Effector CD4-positive, alpha-beta T cell (primary cell): Measurements from ENCODE around the gene CTTNBP2NL.
"Not testable (repeated sequence)": the region's sequence is repeated elsewhere in the genome, so short reads cannot be mapped to it uniquely, and the experiment has no call there.

Experiments
- DNase-seq: peaks from one replicate; pipeline ENCODE4 v3.0.0-alpha.2; 2020

Gene CTTNBP2NL

DNA sequence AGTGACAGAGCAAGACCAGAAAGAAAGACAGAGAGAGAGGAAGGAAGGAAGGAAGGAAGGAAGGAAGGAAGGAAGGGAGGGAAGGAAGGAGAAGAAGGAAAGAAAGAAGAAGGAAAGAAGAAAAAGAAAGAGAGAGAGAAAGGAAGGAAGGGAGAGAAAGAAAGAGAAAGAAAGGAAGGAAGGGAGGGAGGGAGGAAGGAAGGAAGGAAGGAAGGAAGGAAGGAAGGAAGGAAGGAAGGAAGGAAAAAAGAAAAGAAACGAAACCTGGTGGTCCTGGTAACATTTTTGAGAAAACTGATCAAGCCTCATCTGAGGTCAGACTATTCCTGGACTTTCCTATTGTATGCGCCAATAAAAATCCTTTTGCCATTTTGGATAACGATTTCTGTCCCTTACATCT, 8.2 kb upstream of the CTTNBP2NL start:
- no peak for DNase-seq

DNA sequence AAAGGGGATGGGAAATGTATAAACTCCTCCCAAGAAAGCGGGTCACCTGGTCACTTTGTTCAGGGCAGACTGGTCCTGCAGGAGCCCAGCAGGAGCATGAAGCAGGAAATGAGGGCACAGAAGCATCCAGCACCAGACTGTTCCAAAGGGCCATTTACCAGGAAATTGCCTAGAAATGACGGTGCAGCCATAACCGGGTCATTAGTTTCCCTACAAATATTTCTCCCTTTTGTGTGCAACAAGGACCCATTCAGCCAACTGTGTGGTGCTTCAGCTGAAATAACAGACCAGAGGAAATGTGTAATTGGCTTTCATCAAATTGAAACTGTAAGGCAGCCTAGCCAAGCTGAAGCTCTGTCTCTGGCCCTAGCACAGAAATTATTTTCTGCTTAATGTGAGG, 7.6 kb upstream of the CTTNBP2NL start:
- DNase-seq: no peak

DNA sequence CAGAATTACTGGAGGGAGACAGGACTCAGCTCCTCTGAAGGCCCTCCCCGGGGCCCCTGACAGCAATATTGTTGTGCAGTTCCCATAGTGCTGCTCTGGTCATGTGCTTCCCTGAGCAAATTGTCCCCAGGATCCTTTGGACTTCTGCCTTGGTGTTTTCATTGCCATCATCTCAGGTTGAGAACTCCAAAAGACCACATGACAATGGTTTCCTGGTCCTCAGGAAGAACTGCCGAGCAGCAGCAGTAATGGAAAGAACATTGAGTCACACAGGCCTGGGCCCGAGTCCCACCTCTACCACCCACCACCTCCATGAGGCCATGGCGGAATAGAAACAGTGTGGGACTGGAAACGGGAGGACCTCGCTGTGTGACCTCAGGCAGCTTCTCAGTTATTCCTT, 6.3 kb upstream of the CTTNBP2NL start:
- DNase-seq: no peak

DNA sequence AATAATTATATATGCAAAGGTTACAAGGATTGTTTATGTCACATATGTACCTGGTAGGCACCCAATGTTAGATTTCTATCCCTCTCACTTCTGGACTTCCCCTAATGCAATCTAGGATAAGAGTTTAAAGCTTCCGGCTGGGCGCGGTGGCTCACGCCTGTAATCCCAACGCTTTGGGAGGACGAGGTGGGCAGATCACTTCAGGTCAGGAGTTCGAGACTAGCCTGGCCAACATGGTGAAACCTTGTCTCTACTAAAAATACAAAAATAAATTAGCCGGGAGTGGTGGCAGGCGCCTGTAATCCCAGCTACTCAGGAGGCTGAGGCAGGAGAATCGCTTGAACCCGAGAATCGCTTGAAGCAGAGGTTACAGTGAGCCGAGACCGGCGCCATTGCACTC, 5.7 kb upstream of the CTTNBP2NL start:
- not testable (repeated sequence) for DNase-seq

DNA sequence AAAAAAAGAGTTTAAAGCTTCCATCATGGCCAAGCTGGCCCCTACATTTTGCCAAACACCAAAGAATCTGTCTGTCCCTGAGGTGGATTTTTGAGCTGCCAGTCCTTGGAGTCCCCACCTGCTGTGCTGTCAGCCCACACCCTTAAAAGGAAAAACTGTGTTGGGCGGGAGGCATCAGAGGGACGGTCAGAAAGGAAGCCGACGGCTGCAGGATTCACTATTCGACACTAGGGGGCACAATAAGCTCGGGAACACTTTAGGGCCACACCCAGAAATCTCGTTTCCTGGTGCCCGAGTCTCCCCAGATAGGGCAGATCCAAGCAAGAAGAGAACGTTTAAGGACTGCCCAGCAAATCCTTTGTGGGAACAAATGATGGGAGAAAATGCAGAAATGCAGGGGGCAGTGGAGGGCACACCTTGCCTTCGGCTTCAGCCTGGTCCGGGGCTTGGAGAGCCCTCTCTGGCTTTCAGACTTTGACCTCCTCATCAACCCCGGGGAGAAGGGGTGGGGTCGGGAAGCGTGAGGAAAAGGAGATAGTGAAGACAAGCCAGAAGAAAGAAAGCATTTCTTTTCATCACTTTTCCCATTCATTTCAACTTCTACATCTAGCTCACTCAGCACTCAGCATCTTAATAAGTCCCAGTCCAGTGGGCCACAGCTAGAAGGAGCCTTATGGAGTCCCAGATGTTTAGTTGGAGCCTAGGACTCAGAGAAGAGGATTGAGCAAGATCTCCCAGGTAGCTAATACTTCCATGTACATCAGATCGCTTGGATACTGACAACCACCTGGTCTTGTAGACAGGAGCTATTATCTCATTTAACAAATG, 5.0 kb upstream of the CTTNBP2NL start:
- peak; percentile 62 for DNase-seq

DNA sequence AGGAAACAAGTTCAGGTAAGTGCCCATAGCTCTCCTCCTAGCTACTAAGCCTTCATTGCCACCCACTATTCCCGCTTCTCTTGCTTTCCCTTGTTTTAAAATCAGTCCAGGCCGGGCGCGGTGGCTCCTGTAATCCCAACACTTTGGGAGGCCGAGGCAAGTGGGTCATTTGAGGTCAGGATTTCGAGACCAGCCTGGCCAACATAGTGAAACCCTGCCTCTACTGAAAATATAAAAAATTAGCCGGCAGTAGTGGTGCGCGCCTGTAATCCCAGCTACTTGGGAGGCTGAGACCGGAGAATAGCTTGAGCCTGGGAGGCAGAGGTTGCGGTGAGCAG, 4.4 kb upstream of the CTTNBP2NL start:
- no peak for DNase-seq

DNA sequence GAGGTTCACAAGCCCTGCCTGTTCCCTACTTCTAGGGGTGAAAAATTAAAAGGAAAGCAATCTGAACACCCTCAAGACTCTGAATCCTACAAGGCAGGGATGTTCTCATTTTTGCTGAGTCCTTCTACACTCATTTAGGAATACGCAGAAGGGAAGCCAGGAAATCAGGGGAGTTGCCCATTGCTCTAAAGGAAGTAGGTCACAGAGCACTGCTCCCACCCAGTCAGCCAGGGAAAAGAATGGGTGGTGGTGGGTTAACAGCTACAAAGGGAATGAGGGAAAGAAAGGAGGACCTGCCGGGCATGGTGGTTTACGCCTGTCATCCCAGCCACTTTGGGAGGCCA, 2.4 kb upstream of the CTTNBP2NL start:
- no peak for DNase-seq

DNA sequence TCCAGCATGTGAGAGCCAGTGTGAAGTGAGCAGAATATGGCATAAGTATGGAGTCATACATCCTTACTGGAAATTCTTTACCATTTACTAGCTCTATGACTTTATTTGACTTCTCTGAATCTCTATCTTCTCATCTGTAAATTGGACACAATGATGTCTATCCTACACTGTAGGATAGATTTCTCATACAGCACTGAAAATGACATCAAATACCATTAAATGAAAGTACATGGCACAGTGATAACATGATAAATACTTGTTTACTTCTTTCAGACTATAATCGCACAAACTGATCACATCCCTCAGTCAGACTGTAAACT, 1.3 kb upstream of the CTTNBP2NL start:
- DNase-seq: no peak

DNA sequence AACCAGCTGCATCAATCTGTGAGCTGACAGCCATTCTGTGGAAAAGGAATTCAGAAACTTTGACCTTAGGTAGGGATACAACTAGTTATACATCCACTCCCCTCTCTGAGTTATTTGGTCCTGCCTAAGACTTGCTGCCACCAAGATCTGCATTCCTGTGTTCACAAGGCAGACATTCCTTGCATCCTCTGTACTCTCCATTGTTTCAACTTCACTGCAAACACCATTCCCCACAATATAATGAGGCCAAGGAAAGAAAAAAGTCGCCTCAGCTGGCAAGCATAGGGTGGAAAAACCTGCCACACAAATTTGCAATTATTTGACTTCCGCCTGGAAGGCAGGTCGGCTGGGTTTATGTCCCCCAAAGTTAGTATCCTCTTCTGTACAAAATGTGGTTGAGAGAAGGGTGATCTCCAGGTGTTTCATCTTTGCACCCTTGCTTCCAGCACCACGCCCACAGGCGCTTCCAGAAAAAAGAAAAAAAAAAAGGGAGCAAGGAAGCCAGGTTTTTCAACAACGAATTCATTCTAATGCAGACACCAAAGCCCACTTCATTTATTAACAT, 676 bp upstream of the CTTNBP2NL start:
- no peak for DNase-seq

DNA sequence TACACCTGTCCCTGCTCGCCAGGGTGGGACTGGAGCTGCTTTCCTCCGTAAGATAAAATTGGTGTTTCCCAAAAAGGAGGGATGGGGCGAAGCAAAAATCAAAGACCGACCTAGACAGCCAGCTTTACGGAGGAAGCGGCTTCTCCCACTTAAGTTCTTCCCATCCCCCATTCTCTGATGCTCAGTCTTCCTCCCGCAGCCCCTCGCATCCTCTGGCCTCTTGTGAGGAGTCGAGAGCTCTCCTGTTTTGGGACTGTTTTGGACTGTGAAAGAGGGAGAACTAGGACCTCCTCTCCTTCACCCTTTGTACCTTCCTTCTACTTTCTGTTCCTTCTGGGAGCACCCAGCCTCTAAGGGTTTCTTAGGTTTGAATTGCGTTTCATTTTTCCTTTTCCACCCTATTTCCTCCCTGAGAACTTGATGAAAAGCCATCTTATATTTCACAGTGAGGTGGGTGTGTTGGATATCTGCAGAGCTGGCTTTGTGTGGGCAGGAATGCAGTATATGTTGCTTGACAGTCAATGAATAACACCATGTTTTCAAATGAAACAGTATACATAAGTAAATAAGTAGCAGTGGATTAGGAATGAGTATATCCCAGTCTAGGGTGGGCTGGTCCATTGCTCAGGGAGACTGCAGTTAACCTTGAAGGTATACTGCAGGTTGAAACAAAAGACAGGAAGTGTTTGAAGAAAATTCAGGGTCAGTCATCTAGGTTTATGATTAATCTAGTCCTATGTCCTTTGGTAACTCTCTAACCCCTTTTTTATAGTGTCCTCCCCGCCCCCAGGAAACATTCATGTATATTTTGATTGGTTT, 848 bp downstream of the CTTNBP2NL start:
- no peak for DNase-seq

DNA sequence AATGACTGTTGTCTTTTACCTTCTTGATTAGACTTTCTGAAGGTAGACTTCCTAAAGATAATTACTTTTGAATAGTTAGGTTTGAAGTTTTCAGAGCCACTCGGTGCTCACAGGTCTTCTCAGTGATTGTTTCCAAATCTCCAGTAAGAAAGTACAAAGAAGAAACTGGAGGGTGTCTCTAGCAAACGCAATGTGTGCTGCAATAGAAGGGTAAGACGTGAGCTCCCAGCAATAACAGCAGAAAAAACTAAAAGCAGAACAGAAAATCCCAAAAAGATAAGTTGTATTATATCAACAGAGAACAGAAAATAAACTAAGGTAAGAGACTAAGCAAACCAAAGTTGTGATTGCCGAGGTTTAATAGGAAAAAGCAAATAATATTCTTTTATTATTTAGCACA, 1.8 kb downstream of the CTTNBP2NL start:
- DNase-seq: no peak

DNA sequence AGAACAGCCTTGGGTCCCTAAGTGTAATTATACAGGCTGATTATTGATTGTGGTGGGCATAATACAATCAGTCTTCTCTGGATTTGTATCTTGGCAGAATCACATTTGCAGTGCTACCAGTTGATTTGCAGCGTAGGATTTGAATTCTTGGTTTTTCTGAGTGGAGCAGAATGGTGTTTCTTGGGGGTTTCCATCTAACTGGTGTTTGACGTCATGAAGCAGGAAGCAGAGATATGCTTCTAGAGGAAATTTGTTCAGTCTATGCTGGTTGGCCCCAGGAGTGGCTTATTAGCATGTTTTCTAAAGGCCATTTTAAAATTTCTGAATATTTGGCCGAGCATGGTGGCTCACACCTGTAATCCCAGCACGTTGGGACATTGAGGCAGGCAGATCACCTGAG, 3.4 kb downstream of the CTTNBP2NL start:
- DNase-seq: no peak

DNA sequence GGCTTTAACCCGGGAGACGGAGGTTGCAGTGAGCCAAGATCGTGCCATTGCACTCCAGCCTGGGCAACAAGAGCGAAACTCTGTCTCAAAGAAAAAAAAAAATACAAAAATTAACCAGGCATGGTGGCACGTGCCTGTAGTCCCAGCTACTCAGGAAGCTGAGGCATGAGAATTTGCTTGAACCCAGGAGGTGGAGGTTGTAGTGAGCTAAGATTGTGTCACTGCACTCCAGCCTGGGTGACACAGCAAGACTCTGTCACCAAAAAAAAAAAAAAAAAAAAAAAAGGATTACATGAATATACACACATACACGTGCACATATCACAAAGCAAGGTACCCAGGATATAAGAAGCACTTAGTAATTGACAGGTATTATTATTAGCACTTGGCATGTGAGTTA, 4.7 kb downstream of the CTTNBP2NL start:
- DNase-seq: not testable (repeated sequence)

DNA sequence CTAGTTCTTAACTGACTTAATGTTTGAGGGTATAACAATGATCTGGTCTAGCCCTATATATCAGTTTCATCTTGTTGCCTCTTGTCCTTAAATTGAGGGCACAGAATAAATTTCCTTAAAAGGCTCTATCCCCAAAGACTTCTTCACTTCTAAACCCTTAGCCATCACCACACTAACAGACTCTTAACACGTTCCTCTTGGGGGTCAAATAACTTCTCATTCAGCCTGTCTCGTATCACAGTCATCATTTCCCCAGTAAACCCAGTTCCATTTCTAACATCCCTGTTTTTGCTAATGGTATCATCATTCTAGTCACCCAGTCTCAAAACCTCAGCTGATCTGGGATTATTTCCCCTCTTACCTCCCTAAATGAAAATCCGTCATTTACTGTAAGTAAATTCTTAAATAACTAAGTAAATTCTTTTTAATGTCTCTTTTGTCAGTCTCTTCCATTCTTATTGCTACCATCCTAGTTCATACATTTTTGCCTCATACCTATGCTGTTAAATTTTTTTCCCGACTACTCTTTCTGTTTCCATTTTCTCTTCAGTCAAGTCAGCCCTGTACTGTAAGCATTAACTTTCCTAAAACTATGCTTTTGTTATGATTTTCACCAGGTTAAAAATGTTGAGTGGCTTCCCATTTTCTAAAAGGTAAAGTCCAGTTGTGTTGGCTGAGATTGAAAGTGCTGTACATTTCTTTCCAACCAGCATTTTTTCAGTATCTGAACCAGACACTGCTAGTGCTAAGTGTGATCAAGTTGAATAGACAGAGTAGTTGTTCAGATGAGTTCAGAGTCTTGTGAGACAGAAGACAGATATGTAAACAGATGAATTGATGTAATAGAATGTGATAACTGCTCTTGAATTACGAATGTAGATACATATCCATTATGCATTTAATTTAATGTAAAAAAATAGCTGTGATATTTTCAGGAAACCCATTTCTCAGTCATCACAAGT, 6.9 kb downstream of the CTTNBP2NL start:
- DNase-seq: no peak

DNA sequence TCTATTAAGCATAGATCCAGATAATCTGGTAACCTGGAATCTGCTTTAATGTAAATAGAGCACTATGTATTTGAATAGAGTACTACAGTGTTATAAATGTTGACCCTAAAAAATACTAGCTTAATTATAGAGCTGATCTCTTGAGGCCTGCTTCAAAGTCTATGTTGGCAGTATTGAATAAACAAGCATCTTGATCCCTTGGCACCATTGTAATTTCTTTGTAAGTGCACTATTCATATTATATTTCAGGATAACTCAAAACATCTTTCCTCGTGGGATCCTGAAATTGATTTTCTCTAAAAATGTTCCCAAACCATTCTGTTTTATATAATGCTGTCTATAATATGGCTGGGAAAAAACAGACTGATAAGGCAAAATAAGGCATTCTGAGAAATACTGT, 10.8 kb downstream of the CTTNBP2NL start:
- no peak for DNase-seq

DNA sequence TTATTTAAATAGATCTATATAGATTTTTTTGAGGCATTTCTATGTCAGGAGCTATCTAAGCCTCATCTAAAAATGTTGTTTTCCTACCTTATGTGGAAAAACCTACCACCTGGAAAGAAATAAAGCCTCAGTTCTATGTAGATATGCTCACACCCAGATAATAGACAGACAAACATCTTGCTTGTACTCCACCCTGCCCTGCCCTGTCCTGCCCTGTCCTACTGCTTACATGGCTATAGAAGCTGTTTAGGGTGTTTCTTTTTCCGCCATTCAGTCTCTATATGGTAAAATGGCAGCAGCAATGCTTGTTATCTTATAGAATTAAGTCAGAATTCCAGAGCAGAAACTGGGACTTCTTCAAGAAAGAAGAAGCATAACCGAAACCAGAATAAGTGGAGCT, 13.4 kb downstream of the CTTNBP2NL start:
- no peak for DNase-seq

DNA sequence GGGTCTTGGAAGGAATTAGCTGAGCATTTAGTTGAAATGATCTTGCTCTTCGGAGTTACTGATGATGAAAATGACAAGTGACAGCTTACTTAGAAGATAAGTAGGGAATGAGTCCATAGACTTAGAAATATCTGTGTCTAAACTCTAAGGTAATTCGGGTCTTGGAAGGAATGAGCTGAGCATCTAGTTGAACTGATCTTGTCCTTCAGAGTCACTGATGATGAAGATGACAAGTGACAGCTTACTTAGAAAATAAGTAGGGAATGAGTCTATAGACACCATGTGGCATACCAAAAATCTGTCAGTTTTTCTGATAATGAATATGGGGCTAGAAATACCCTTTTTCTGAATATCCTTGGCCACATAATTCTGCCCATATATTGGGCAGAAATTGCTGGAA, 14.7 kb downstream of the CTTNBP2NL start:
- DNase-seq: no peak

DNA sequence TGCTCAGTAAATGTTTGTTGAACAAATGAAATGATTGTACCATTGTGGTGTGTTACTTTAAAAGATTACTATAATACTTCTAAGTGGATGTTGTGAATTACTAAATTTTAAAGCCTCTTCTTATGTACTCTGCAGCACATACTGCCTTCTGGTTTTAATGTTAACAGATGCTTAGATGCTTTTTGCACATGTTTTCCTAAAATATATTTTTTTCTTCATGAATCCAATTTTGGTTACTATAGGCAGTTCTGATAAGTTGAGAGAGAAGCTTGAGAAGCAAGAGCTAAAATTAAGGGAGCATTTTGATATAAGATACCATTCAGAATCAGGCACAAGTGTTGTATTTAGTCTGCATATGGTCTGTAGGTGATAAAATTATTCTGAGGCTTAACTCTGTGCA, 21.3 kb downstream of the CTTNBP2NL start:
- no peak for DNase-seq

DNA sequence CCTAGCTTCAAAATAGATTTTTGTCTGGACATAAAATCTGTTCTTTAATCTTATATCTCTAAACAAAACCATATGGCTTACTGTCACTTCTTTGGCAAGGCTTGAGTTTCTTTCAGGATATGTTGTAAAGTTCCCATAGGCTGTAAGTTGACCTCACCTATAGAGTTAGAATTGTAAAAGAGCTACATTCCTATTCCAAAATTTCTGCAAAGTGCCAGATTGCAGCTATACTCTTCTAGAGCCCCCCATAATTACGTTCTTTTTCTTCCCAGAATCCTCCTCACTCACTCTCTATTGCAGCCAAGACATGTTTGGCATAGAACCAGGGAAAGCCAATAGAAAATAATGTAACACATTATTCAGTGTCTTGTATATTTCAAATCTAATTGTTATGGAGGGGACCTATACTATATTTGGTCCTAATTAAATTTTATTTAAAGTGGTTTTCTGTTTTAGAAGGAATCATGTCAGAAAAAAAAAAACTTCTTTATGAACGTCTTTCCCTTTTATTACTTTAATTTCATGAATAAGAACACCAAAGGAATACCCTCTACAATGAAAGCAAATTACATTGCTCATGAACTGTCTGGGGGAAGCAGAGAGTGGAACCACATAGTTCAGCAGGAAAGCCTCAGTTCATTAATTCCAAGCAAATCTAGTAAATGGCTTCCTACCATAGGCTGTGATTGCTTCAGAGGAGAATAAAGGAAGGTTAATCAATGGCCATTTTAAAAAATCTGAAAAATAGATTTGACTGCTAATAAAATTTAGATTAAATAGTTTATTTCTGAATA, 22.3 kb downstream of the CTTNBP2NL start:
- DNase-seq: no peak

DNA sequence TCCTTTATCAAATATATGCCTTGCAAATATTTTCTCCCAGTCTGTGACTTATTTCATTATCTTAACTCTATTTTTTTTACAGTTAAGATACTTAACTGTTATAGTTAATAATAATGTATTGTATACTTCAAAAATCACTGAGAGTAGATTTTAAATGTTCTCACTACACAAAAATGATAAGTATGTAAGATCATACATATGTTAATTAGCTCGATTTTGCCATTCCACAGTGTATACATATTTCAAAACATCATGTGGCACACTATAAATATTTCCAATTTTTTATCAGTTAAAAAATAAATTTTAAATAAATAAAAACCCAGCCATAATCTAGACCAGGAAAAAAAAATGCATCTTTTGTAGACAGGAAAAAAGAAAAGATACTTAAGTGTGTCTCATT, 27.2 kb downstream of the CTTNBP2NL start:
- DNase-seq: no peak

DNA sequence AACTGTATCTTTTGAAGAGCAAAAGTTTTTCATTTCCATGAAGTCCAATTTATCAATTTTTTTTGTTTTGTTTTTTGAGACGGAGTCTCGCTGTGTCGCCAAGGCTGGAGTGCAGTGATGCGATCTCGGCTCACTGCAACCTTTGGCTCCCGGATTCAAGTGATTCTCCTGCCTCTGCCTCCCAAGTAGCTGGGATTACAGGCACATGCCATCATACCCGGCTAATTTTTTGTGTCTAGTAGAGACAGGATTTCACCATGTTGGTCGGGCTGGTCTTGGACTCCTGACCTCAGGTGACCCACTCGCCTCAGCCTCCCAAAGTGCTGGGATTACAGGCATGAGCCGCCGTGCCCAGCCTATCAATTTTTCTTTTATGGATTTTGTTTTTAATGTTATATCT, 27.7 kb downstream of the CTTNBP2NL start:
- not testable (repeated sequence) for DNase-seq

DNA sequence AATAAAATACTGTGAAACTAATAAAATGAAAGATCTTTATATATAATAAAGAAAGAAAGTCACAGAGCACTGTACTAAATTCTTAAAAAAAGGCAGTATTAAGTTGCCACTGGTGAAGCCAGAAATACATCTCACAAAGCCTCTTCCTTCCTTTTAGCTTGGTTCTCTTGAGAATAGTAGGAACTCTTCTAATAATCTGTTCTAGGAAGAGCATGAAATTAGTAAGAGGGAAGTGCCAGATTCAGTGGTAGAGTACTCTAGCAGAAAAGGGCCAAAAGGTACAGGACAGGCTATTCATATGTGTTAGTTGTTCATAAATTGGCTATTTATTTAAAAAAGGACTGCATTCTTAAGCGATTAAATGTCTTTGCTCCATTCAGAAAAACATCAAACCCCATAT, 33.7 kb downstream of the CTTNBP2NL start:
- no peak for DNase-seq
